HEK293 (cell line): ENCODE data around the gene SYNGR4.

Experiments
- GLI2 ChIP-seq: fragments of 450-650 bp; formaldehyde crosslinking; IDR thresholded peaks from 2 replicates; pipeline ENCODE4; 2017; ENCODE audit warnings: missing biosample characterization, missing genetic modification characterization, low read depth, borderline replicate concordance
- HIC1 ChIP-seq: fragments of 450-650 bp; formaldehyde crosslinking; IDR thresholded peaks from 2 replicates; pipeline ENCODE4 v1.5.1; 2016; ENCODE audit warnings: missing biosample characterization, missing genetic modification characterization
- KLF10 ChIP-seq: fragments of 450-650 bp; IDR thresholded peaks from 2 replicates; pipeline ENCODE4 v1.5.1; 2018; ENCODE audit warnings: missing biosample characterization, mild to moderate bottlenecking, missing genetic modification characterization
- KLF17 ChIP-seq: fragments of 450-650 bp; formaldehyde crosslinking; IDR thresholded peaks from 2 replicates; pipeline ENCODE4 v1.5.1; 2016; ENCODE audit warnings: missing biosample characterization, missing genetic modification characterization
- PRDM1 ChIP-seq: fragments of 450-650 bp; formaldehyde crosslinking; IDR thresholded peaks from 2 replicates; pipeline ENCODE4; 2016; ENCODE audit warnings: missing biosample characterization, missing genetic modification characterization
- PRDM6 ChIP-seq: fragments of 450-650 bp; formaldehyde crosslinking; IDR thresholded peaks from 2 replicates; pipeline ENCODE4 v1.5.1; 2017; ENCODE audit warnings: missing biosample characterization, missing genetic modification characterization
- SP3 ChIP-seq: fragments of 450-650 bp; formaldehyde crosslinking; IDR thresholded peaks from 2 replicates; pipeline ENCODE4 v1.5.1; 2016; ENCODE audit warnings: missing biosample characterization, missing genetic modification characterization
- SP7 ChIP-seq: fragments of 450-650 bp; formaldehyde crosslinking; IDR thresholded peaks from 2 replicates; pipeline ENCODE4 v1.5.1; 2016; ENCODE audit warnings: missing biosample characterization, missing genetic modification characterization
- TCF7L2 ChIP-seq: IDR thresholded peaks from 2 replicates; pipeline ENCODE4 v1.6.1; 2011; ENCODE audit warnings: low read depth, mild to moderate bottlenecking, inconsistent platforms, low read length, moderate library complexity, borderline replicate concordance
- ZEB2 ChIP-seq: fragments of 450-650 bp; formaldehyde crosslinking; IDR thresholded peaks from 2 replicates; pipeline ENCODE4 v1.5.1; 2016; ENCODE audit warnings: missing biosample characterization, missing genetic modification characterization
- ZFP3 ChIP-seq: fragments of 450-650 bp; formaldehyde crosslinking; IDR thresholded peaks from 2 replicates; pipeline ENCODE4 v1.5.1; 2016; ENCODE audit warnings: low read depth, missing biosample characterization, missing genetic modification characterization
- ZNF114 ChIP-seq: fragments of 450-650 bp; formaldehyde crosslinking; IDR thresholded peaks from 2 replicates; pipeline ENCODE4 v1.5.0; 2017; ENCODE audit warnings: missing biosample characterization, missing genetic modification characterization
- ZNF155 ChIP-seq: fragments of 450-650 bp; formaldehyde crosslinking; IDR thresholded peaks from 2 replicates; pipeline ENCODE4 v1.5.1; 2016; ENCODE audit warnings: missing biosample characterization, missing genetic modification characterization
- ZNF169 ChIP-seq: fragments of 450-650 bp; formaldehyde crosslinking; IDR thresholded peaks from 2 replicates; pipeline ENCODE4 v1.5.1; 2016; ENCODE audit warnings: missing biosample characterization, missing genetic modification characterization
- ZNF175 ChIP-seq: fragments of 450-650 bp; formaldehyde crosslinking; IDR thresholded peaks from 2 replicates; pipeline ENCODE4 v1.5.1; 2016; ENCODE audit warnings: missing biosample characterization, missing genetic modification characterization
- ZNF202 ChIP-seq: fragments of 450-650 bp; formaldehyde crosslinking; IDR thresholded peaks from 2 replicates; pipeline ENCODE4 v1.5.1; 2016; ENCODE audit warnings: missing biosample characterization, missing genetic modification characterization, borderline replicate concordance
- ZNF211 ChIP-seq: fragments of 450-650 bp; formaldehyde crosslinking; IDR thresholded peaks from 2 replicates; pipeline ENCODE4 v1.5.1; 2016; ENCODE audit warnings: low read depth, missing biosample characterization, missing genetic modification characterization
- ZNF433 ChIP-seq: fragments of 450-650 bp; formaldehyde crosslinking; IDR thresholded peaks from 2 replicates; pipeline ENCODE4 v1.5.1; 2016; ENCODE audit warnings: missing biosample characterization, missing genetic modification characterization, low read depth
- ZNF473 ChIP-seq: fragments of 450-650 bp; formaldehyde crosslinking; IDR thresholded peaks from 2 replicates; pipeline ENCODE4 v1.5.1; 2017; ENCODE audit warnings: missing biosample characterization, missing genetic modification characterization
- ZNF629 ChIP-seq: fragments of 450-650 bp; formaldehyde crosslinking; IDR thresholded peaks from 2 replicates; pipeline ENCODE4 v1.5.1; 2017; ENCODE audit warnings: missing biosample characterization, missing genetic modification characterization
- ZNF658 ChIP-seq: fragments of 450-650 bp; formaldehyde crosslinking; IDR thresholded peaks from 2 replicates; pipeline ENCODE4; 2016; ENCODE audit warnings: missing biosample characterization, missing genetic modification characterization
- ZNF677 ChIP-seq: fragments of 450-650 bp; IDR thresholded peaks from 2 replicates; pipeline ENCODE4 v1.5.0; 2018; ENCODE audit warnings: missing biosample characterization, mild to moderate bottlenecking, missing genetic modification characterization, moderate library complexity
- ZNF692 ChIP-seq: fragments of 450-650 bp; formaldehyde crosslinking; IDR thresholded peaks from 2 replicates; pipeline ENCODE4 v1.5.1; 2016; ENCODE audit warnings: missing biosample characterization, missing genetic modification characterization
- ZNF704 ChIP-seq: fragments of 450-650 bp; formaldehyde crosslinking; IDR thresholded peaks from 2 replicates; pipeline ENCODE4 v1.5.1; 2016; ENCODE audit warnings: missing biosample characterization, missing genetic modification characterization
- ZNF791 ChIP-seq: fragments of 450-650 bp; formaldehyde crosslinking; IDR thresholded peaks from 2 replicates; pipeline ENCODE4 v1.5.1; 2016; ENCODE audit warnings: missing biosample characterization, missing genetic modification characterization
- ZSCAN16 ChIP-seq: fragments of 450-650 bp; formaldehyde crosslinking; IDR thresholded peaks from 2 replicates; pipeline ENCODE4 v1.5.1; 2016; ENCODE audit warnings: missing biosample characterization, missing genetic modification characterization
- ZSCAN18 ChIP-seq: fragments of 450-650 bp; formaldehyde crosslinking; IDR thresholded peaks from 2 replicates; pipeline ENCODE4 v1.5.1; 2016; ENCODE audit warnings: missing biosample characterization, missing genetic modification characterization
- ZSCAN23 ChIP-seq: fragments of 450-650 bp; formaldehyde crosslinking; IDR thresholded peaks from 2 replicates; pipeline ENCODE4 v1.5.1; 2016; ENCODE audit warnings: missing biosample characterization, missing genetic modification characterization
- TF ChIP-seq, protein P1 (sequence below): fragments of 450-650 bp; formaldehyde crosslinking; IDR thresholded peaks from 2 replicates; pipeline ENCODE4 v1.5.1; 2017; ENCODE audit warnings: missing biosample characterization, missing genetic modification characterization

The SYNGR4 gene

GRCh38 chr19:48333467-48334384 is 30.4 kb upstream of the SYNGR4 start (continued):
- no peak for TF ChIP-seq KLF17 (tag by site-specific recombination)
- TF ChIP-seq, protein P1, sequence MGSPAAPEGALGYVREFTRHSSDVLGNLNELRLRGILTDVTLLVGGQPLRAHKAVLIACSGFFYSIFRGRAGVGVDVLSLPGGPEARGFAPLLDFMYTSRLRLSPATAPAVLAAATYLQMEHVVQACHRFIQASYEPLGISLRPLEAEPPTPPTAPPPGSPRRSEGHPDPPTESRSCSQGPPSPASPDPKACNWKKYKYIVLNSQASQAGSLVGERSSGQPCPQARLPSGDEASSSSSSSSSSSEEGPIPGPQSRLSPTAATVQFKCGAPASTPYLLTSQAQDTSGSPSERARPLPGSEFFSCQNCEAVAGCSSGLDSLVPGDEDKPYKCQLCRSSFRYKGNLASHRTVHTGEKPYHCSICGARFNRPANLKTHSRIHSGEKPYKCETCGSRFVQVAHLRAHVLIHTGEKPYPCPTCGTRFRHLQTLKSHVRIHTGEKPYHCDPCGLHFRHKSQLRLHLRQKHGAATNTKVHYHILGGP (tag by site-specific recombination): no peak
- no peak for TF ChIP-seq ZNF175 (tag by site-specific recombination)
- no peak for TF ChIP-seq ZNF704
- TF ChIP-seq ZSCAN16 (tag by site-specific recombination): no peak
- no peak for TF ChIP-seq ZNF433 (tag by site-specific recombination)
- TF ChIP-seq TCF7L2: no peak
- TF ChIP-seq PRDM6 (tag by site-specific recombination): no peak
- TF ChIP-seq SP3: peak; percentile 53; the same call in 1 of the 2 replicates
- no peak for TF ChIP-seq ZNF169
- no peak for TF ChIP-seq PRDM1
- TF ChIP-seq ZNF114: no peak
- TF ChIP-seq ZNF629 (tag by site-specific recombination): no peak; the same call in 1 of the 2 replicates
- no peak for TF ChIP-seq ZNF791 (tag by site-specific recombination)
- no peak for TF ChIP-seq ZEB2 (tag by site-specific recombination)
- TF ChIP-seq ZSCAN18 (tag by site-specific recombination): no peak
- TF ChIP-seq ZNF692: no peak
- TF ChIP-seq ZNF658: no peak
- TF ChIP-seq ZNF211 (tag by site-specific recombination): no peak
- TF ChIP-seq ZNF202 (tag by site-specific recombination): no peak
- TF ChIP-seq ZFP3 (tag by site-specific recombination): no peak
- TF ChIP-seq KLF10: peak; percentile 90
- TF ChIP-seq HIC1: peak; percentile 50; the same call in 1 of the 2 replicates
- TF ChIP-seq GLI2 (tag by site-specific recombination): no peak
- TF ChIP-seq ZNF473: no peak
- TF ChIP-seq SP7: no peak
- TF ChIP-seq ZNF155: no peak
- no peak for TF ChIP-seq ZSCAN23 (tag by site-specific recombination)
- no peak for TF ChIP-seq ZNF677 (tag by site-specific recombination)
